BJ (cell line): ENCODE results near the gene SLC12A3. TPM values are rescaled to one million over a fixed set of nuclear protein-coding genes. Genes with fewer than 3 reads are reported as not detected.
A peak's percentile ranks its signal among the peaks of the same experiment; 100 is the strongest.

ENCODE experiments used
- CTCF ChIA-PET: fragments of 350-600 bp; formaldehyde crosslinking; extraction: SDS; loops from one replicate; lab custom pipeline; 2021; ENCODE audit warnings: antibody characterized with exemption, inconsistent platforms; lab: Yijun Ruan, JAX
- POLR2A ChIA-PET: fragments of 300-600 bp; sonication (Branson Sonifier 250); formaldehyde crosslinking; extraction: SDS; loops from one replicate; lab custom pipeline; 2021; ENCODE audit warnings: antibody characterized with exemption; lab: Charles Lee
- DNase-seq: peaks from one replicate; pipeline ENCODE4 v3.0.0-alpha.2; 2011; ENCODE audit warnings: low read depth
- H3K27me3 ChIP-seq: 2 replicates; pipeline ENCODE4 v1.6.0; 2011; ENCODE audit warnings: low read length; ENCODE audit not compliant: control insufficient read depth, insufficient read depth
- H3K36me3 ChIP-seq: 2 replicates; pipeline ENCODE4 v1.5.1; 2011; ENCODE audit warnings: low read length; ENCODE audit not compliant: control insufficient read depth, insufficient read depth
- H3K4me3 ChIP-seq: 2 replicates; pipeline ENCODE4 v1.5.1; 2011; ENCODE audit warnings: low read depth, mild to moderate bottlenecking, control low read depth, low read length
- CTCF ChIP-seq: IDR thresholded peaks from 2 replicates; pipeline ENCODE4 v1.5.1; 2011; ENCODE audit warnings: low read depth, mild to moderate bottlenecking, control low read depth, inconsistent platforms, low read length, moderate library complexity; ENCODE audit not compliant: insufficient read depth
- polyA plus RNA-seq: library from polyadenylated mRNA; depleted of rRNA; stranded (reverse); fragments of >200 nt; gene quantifications from 2 replicates; pipeline ENCODE4 v1.2.3, GENCODE V29; 2011

SLC12A3 gene
- polyA plus RNA-seq, 1 experiment = not detected

GRCh38 chr16:56836410-56837230, 28.4 kb upstream of the SLC12A3 start:
- Histone ChIP-seq H3K27me3 (no peaks in the 10 kb centered on the region), H3K4me3 (no peak overlapping the region), H3K36me3 (peaks cover 4% of the 10 kb centered on the region)
- no peak for TF ChIP-seq CTCF
- ChIA-PET POLR2A (no interaction called here), CTCF (no interaction called here)
- DNase-seq = no peak

- no peaks in the 10 kb centered on the region for H3K27me3 ChIP-seq
- ChIA-PET POLR2A (no interaction called here), CTCF (interaction anchor here (2.8 kb wide), 1 partner anchor 13 kb away, joined by 11 read pairs; no protein-coding TSS in a partner anchor)
- H3K4me3 ChIP-seq = no peak overlapping the region
- TF ChIP-seq CTCF = no peak
- no peak for DNase-seq
- H3K36me3 ChIP-seq = peaks cover 3% of the 10 kb centered on the region
Measured at GRCh38 chr16:56838622-56839337, 26.2 kb upstream of the SLC12A3 start.

GRCh38 chr16:56841233-56841632, 23.8 kb upstream of the SLC12A3 start:
- peak; percentile 50 for DNase-seq
- ChIA-PET CTCF (interaction anchor here (1.7 kb wide), 1 partner anchor 109 kb away, joined by 4 read pairs; no protein-coding TSS in a partner anchor), POLR2A (no interaction called here)
- no peak overlapping the region for H3K4me3 ChIP-seq
- no peak for TF ChIP-seq CTCF
- H3K27me3 ChIP-seq = no peaks in the 10 kb centered on the region
- peaks cover 3% of the 10 kb centered on the region for H3K36me3 ChIP-seq

- ChIA-PET POLR2A (interaction anchor here (0.7 kb wide), 1 partner anchor 20 kb away, joined by 6 read pairs; no protein-coding TSS in a partner anchor), CTCF (interaction anchor here (1.0 to 1.7 kb wide), 2 partner anchors 48 to 109 kb away, joined by 3 to 4 read pairs; no protein-coding TSS in a partner anchor)
- no peaks in the 10 kb centered on the region for H3K27me3 ChIP-seq
- H3K4me3 ChIP-seq = no peak overlapping the region
- peaks cover 3% of the 10 kb centered on the region for H3K36me3 ChIP-seq
- no peak for TF ChIP-seq CTCF
- DNase-seq = no peak
Measured at GRCh38 chr16:56841659-56842058, 23.3 kb upstream of the SLC12A3 start.

GRCh38 chr16:56842133-56842532, 22.9 kb upstream of the SLC12A3 start:
- no peak for TF ChIP-seq CTCF
- Histone ChIP-seq H3K4me3 (no peak overlapping the region), H3K27me3 (no peaks in the 10 kb centered on the region), H3K36me3 (peaks cover 3% of the 10 kb centered on the region)
- ChIA-PET CTCF (interaction anchor here (1.0 to 1.7 kb wide), 3 partner anchors 9 to 109 kb away, joined by 3 to 5 read pairs (median 4); no protein-coding TSS in a partner anchor), POLR2A (interaction anchor here (0.7 kb wide), 1 partner anchor 19 kb away, joined by 6 read pairs; no protein-coding TSS in a partner anchor)
- DNase-seq = no peak
